ENCODE results near the gene MTNR1A. TPM values are rescaled to one million over a fixed set of nuclear protein-coding genes. Genes with fewer than 3 reads are reported as not detected.
A peak's percentile ranks its signal among the peaks of the same experiment; 100 is the strongest.

Gene MTNR1A
- total RNA-seq, 1 donor from 2014 or later, result not detected

GRCh38 chr4:186554539-186554913 lies 841 bp downstream of the MTNR1A start:
- Mint-ChIP-seq H3K4me3 (ENCODE audit: unreplicated experiment) (peak overlapping the region; percentile 67), H3K9me3 (ENCODE audit: unreplicated experiment) (no peaks in the 10 kb centered on the region), H3K4me1 (ENCODE audit: unreplicated experiment) (peaks cover 28% of the 10 kb centered on the region), H3K27me3 (ENCODE audit: unreplicated experiment) (peaks cover 54% of the 10 kb centered on the region), H3K27ac (ENCODE audit: unreplicated experiment) (no peak overlapping the region), H3K36me3 (ENCODE audit: unreplicated experiment) (no peaks in the 10 kb centered on the region)
- peak; percentile 68 for DNase-seq (ENCODE audit: extremely low spot score, unreplicated experiment)
- no peak for TF ChIP-seq CTCF (IDR thresholded peaks at IDR 0.05)

- Mint-ChIP-seq H3K4me1 (ENCODE audit: unreplicated experiment) (peaks cover 28% of the 10 kb centered on the region), H3K4me3 (ENCODE audit: unreplicated experiment) (no peak overlapping the region), H3K27me3 (ENCODE audit: unreplicated experiment) (peaks cover 62% of the 10 kb centered on the region), H3K9me3 (ENCODE audit: unreplicated experiment) (no peaks in the 10 kb centered on the region), H3K27ac (ENCODE audit: unreplicated experiment) (no peak overlapping the region), H3K36me3 (ENCODE audit: unreplicated experiment) (no peaks in the 10 kb centered on the region)
- peak; percentile 44 for DNase-seq (ENCODE audit: extremely low spot score, unreplicated experiment)
- TF ChIP-seq CTCF (IDR thresholded peaks at IDR 0.05), result no peak
Observed at GRCh38 chr4:186553717-186554116, 1.6 kb downstream of the MTNR1A start.

DNA sequence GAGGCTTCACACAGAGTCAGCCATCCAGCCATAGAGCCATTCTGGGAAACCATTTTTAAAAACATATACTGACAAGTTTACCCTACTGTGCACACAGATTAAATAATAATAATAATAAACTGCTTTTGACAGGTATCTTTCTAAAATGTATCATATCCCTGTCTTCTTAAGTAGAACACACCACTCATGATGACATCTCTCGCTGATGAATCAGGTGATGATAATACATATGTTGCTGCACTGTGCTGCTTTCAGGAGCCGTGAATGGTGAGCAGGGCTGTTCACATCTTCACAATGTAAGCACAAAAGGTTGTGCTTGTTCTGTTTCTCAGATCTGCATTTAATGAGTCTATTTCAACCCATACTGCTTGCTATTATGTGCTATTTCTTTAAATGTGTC lies 3.5 kb downstream of the MTNR1A start:
- H3K27ac Mint-ChIP-seq (ENCODE audit: unreplicated experiment), result no peak overlapping the region
- no peak for TF ChIP-seq CTCF (IDR thresholded peaks at IDR 0.05)
- no peaks in the 10 kb centered on the region for H3K9me3 Mint-ChIP-seq (ENCODE audit: unreplicated experiment)
- H3K36me3 Mint-ChIP-seq (ENCODE audit: unreplicated experiment), result no peaks in the 10 kb centered on the region
- H3K4me1 Mint-ChIP-seq (ENCODE audit: unreplicated experiment), result peaks cover 16% of the 10 kb centered on the region
- DNase-seq (ENCODE audit: extremely low spot score, unreplicated experiment), result no peak
- H3K4me3 Mint-ChIP-seq (ENCODE audit: unreplicated experiment), result no peak overlapping the region
- H3K27me3 Mint-ChIP-seq (ENCODE audit: unreplicated experiment), result peaks cover 65% of the 10 kb centered on the region

DNA sequence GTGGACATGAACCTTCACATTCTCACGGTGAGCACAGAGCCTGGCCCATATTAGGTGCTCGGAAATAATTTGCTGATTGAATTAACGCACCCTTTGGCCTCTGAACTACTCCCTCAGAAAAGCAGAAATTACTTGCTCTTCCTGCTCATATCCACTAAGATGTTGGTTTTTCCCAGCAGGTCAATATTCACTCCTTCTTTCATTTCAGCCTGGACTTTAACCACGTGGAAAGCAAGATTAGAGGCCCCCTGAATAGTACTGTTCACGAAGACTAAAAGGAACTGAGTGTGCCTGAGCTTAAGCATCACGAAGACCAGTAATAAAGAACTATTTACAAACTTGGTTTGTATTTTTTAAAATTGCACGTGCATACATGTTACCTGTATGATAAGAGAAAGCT lies 9.9 kb downstream of the MTNR1A start:
- peaks cover 23% of the 10 kb centered on the region for H3K27me3 Mint-ChIP-seq (ENCODE audit: unreplicated experiment)
- H3K4me3 Mint-ChIP-seq (ENCODE audit: unreplicated experiment), result no peak overlapping the region
- H3K9me3 Mint-ChIP-seq (ENCODE audit: unreplicated experiment), result peaks cover 4% of the 10 kb centered on the region
- H3K27ac Mint-ChIP-seq (ENCODE audit: unreplicated experiment), result no peak overlapping the region
- no peak for TF ChIP-seq CTCF (IDR thresholded peaks at IDR 0.05)
- H3K36me3 Mint-ChIP-seq (ENCODE audit: unreplicated experiment), result no peaks in the 10 kb centered on the region
- no peak for DNase-seq (ENCODE audit: extremely low spot score, unreplicated experiment)
- H3K4me1 Mint-ChIP-seq (ENCODE audit: unreplicated experiment), result no peaks in the 10 kb centered on the region

DNA sequence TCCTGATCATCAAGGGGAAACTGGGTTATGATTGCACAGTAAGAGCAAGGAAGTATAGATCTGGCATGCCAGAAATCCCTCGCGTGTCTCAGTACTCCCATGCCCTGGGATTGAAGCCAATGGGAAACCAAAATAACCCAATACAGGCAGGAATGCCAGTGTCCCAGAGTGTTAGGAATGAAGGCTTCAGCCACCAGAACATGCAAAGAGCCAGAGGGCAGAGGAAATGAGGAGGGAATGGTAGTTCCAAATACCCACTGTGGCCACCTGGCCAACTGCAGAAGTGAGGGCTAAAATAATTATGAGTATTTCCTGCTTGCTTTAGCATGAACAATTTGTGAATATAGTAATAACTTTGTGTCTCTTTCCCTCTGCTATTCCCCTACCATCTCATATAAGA lies 12.2 kb downstream of the MTNR1A start:
- peaks cover 4% of the 10 kb centered on the region for H3K9me3 Mint-ChIP-seq (ENCODE audit: unreplicated experiment)
- H3K27ac Mint-ChIP-seq (ENCODE audit: unreplicated experiment), result no peak overlapping the region
- TF ChIP-seq CTCF (IDR thresholded peaks at IDR 0.05), result no peak
- no peak overlapping the region for H3K4me3 Mint-ChIP-seq (ENCODE audit: unreplicated experiment)
- no peaks in the 10 kb centered on the region for H3K36me3 Mint-ChIP-seq (ENCODE audit: unreplicated experiment)
- DNase-seq (ENCODE audit: extremely low spot score, unreplicated experiment), result no peak
- peaks cover 6% of the 10 kb centered on the region for H3K27me3 Mint-ChIP-seq (ENCODE audit: unreplicated experiment)
- no peaks in the 10 kb centered on the region for H3K4me1 Mint-ChIP-seq (ENCODE audit: unreplicated experiment)

Data from osteocyte (in vitro differentiated cells).